OCI-M2 (cell line): ENCODE data around the gene FAM76A.
"Not testable (repeated sequence)": the region's sequence is repeated elsewhere in the genome, so short reads cannot be mapped to it uniquely, and the experiment has no call there.

Experiments
- DNase-seq: peaks from one replicate; lab custom pipeline; 2025; ENCODE audit not compliant: unreplicated experiment; lab: John Stamatoyannopoulos, UW

FAM76A gene

DNA sequence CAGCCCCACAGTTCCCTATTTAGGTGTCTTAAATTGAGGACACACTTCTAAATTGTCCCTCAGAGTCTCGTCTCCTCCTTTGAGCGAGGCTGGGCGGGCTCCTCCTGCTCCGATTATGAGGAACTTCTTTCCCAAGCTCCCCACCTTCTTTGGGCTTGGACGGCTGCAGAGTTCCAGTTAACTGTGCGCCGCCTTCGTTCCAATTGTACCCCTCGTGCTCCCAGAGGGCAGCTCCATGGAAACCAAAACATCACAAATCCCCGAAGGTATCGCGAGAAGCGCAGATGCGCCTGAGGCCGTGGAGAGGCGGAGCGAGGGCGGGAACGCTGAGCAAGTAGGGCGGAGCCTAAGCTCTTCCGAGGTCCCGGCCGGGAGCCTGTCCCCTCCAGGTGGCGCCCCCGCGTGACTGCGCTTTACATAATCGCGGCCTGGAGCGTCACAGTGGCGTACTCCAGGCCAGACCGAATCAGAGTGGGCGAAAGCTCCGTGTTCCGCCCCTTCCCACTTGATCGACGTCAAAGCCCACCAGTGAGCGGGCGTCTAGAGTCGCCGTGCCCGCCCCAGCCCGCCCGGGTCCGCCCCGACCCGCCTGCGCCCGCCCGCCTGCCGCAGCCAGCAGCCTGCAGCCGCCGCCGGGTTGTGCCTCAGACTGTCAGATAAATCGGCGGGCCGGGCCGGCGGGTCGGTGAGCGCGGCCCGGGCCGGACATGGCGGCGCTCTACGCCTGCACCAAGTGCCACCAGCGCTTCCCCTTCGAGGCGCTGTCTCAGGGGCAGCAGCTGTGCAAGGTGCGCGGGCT is at the start of gene FAM76A:
FAM76A (plus strand) TSS at position 588 of the 799 bp plus-strand sequence; CDS start at position 708, 120 bp downstream.
- peak; percentile 95 for DNase-seq

DNA sequence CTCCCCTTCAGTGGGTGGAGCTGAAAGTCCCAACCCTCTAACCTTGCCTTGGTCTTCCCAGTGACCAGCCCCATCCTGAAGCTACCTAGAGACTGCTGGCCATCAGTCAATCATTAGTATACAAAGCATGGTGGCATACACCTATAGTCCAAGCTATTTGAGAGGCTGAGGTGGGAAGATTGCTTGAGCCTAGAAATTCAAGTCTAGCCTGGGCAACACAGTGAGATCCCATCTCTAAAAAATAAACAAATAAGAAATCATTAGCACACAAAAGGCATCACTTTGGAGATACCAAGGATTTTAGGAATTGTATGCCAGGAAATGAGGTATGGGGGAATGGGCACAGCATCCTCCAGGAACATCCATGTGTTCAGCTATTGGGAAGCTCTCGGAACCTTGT is 49.4 kb upstream of the FAM76A start:
- no peak for DNase-seq

GRCh38 chr1:27678747-27679146 is 47.0 kb upstream of the FAM76A start:
- no peak for DNase-seq

GRCh38 chr1:27680225-27680791 is 45.5 kb upstream of the FAM76A start:
- DNase-seq: not testable (repeated sequence)

DNA sequence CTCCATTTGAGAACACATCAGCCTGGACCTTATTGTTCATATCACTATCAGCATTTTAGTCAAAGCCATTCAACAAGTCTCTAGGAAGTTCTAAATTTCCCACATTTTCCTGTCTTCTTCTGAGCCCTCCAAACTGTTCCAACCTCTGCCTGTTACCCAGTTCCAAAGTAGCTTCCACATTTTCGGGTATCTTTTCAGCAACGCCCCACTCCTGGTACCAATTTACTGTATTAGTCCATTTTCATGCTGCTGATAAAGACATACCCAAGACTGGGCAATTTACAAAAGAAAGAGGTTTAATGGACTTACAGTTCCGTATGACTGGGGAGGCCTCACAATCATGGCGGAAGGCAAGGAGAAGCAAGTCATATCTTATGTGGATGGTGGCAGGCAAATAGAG is 44.2 kb upstream of the FAM76A start:
- DNase-seq: not testable (repeated sequence)

DNA sequence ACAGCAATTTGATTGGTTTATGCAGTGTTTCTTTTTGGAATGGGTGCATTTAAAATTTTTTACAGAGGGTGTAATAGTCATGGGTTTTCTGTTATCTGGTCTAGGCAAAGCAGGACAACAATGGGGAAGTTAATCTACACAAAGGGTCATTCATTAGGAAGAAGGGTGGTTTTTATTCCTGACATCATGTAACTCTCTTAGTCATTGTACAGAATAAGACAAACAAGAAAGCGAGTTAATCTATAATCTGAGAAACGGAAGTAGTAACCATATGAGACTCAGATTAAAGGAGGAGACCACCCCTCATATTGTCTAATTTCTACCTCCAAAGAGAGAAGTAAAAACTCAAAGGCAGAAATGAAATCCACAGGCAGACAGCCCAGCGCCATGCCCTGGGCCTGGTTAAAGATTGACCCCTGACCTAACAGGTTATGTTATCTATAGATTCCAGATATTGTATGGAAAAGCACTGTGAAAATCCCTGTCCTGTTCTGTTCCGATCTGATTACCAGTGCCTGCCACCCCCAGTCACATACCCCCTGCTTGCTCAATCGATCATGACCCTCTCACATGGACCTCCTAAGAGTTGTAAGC is 43.3 kb upstream of the FAM76A start:
- no peak for DNase-seq

GRCh38 chr1:27684176-27684575 is 41.6 kb upstream of the FAM76A start:
- DNase-seq: no peak

- no peak for DNase-seq
These were observed 39.4 kb upstream of the FAM76A start for GRCh38 chr1:27686223-27686990.

GRCh38 chr1:27687906-27688305 is 37.9 kb upstream of the FAM76A start:
- DNase-seq: no peak

GRCh38 chr1:27689423-27690173 is 36.2 kb upstream of the FAM76A start:
- DNase-seq: no peak

GRCh38 chr1:27690183-27690582 is 35.6 kb upstream of the FAM76A start:
- no peak for DNase-seq

- DNase-seq: not testable (repeated sequence)
These were observed 28.9 kb upstream of the FAM76A start for GRCh38 chr1:27696835-27697234.

- DNase-seq: no peak
These were observed 20.8 kb upstream of the FAM76A start for GRCh38 chr1:27704958-27705357.

DNA sequence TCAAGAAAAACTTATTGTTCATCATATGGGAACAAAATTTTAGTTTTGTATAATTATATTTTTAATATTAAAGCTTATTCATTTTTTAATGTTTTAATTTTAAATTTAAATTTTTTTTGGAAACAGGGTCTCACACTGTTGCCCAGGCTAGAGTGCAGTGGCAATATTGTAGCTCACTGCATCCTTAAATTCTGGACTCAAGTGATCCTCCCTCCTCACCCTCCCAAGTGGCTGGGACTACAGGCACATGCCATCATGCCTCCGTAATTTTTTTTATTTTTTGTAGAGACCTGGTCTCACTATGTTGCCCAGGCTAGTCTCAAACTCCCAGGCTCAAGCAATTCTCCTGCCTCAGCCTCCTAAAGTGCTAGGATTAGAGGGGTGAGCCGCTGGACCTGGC is 20.2 kb upstream of the FAM76A start:
- DNase-seq: no peak

- DNase-seq: no peak
These were observed 15.2 kb upstream of the FAM76A start for GRCh38 chr1:27710574-27710973.

DNA sequence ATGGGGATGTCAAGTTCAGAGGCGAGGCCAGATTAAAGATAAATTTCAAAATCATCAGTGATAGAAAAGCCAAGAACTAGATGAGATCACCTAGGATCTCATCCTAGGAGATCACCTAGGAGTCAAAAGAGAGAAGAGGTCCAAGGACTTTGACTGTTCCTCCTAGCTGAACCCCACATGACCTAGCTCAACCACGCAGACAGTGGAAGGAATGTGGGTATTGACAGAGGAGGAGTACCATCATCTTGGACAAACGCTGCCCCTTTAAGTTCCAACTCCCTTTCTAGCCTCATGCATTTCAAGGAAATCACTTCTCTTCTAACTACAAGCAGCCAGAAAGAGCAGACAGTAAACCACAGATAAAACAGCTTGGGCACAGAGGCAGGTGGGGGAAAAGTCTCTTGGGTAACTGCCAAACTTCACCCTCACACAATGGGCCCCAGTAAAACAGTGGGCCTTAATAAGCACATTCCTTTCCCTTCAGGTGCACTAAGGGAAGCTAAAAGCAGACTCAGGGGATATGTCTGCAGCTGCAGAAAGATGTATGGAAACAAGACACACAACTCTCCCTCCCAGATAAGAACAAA is 12.5 kb upstream of the FAM76A start:
- no peak for DNase-seq

GRCh38 chr1:27713869-27714513 is 11.8 kb upstream of the FAM76A start:
- DNase-seq: no peak

GRCh38 chr1:27716262-27716895 is 9.4 kb upstream of the FAM76A start:
- DNase-seq: no peak
